ENCODE data around the gene NHLRC1. TPM values are rescaled to one million over a fixed set of nuclear protein-coding genes. Genes with fewer than 3 reads are reported as not detected.

NHLRC1 gene
- total RNA-seq, 1 experiment from 2014 or later, result not detected

DNA sequence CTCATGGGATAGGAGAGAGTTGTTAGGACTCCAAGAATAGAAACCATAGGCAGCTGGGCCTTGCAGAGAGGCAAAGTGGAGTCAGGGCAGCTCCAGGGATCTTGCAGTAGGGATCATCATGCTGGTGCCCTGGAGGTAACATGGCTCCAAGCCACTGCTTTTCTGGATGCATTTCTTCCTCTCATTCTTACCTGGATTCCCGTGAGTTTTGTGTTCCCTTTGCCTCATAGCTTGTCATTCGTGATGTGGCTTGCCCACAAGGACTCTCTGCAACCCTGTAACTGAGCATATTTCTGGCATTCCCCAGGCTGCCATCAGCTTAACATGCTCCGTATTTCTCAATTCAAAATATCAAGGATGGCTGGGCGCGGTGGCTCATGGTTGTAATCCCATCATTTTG lies 5.3 kb downstream of the NHLRC1 start:
- DNase-seq, result no peak
- Histone ChIP-seq H3K9me3 (replicated peaks) (no peaks in the 10 kb centered on the region), H3K27ac (no peak overlapping the region), H3K4me3 (no peak overlapping the region), H3K4me1 (no peaks in the 10 kb centered on the region), H3K36me3 (no peaks in the 10 kb centered on the region), H3K27me3 (no peaks in the 10 kb centered on the region)

DNA sequence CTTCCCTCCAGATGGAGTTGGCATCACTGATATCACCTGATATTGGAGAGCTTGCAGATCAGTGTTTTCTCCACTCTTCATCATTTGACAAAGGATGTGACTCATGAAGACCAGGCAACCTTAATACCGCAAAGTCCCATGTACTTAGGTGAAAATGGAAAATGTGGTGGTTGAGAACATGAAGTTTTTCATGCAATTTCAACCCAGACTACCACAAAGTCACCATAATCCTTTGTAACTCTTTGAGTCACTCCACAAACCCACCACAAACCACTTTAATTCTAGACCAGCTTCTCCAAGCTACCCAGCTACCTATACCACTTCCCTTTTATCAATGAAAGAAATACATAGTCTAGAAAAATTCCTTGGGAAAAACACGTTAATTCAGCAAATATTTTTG lies 7.1 kb downstream of the NHLRC1 start:
- H3K4me1 ChIP-seq, result no peaks in the 10 kb centered on the region
- no peaks in the 10 kb centered on the region for H3K27me3 ChIP-seq
- no peak overlapping the region for H3K27ac ChIP-seq
- DNase-seq, result no peak
- no peaks in the 10 kb centered on the region for H3K9me3 ChIP-seq (replicated peaks)
- no peaks in the 10 kb centered on the region for H3K36me3 ChIP-seq
- no peak overlapping the region for H3K4me3 ChIP-seq

DNA sequence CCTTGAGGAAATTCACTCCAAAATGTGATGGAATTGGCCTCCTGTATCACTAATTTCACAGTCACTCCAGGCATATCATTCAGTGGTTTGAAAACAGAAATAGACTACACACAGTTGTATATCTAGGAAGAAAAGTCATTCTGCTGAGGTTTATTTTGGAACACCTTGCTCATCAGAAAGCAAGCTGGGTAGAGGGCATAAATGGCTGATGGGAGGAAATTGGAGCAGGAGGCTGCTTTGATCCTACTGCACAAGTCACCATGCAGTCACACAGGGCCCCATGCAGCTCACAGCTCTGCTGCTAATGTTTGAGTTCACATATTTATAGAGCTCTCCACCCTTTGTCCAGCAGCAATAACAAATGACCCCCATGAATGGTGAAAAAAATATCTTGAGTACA lies 12.3 kb downstream of the NHLRC1 start:
- Histone ChIP-seq H3K36me3 (no peaks in the 10 kb centered on the region), H3K4me3 (no peak overlapping the region), H3K9me3 (replicated peaks) (no peaks in the 10 kb centered on the region), H3K27me3 (no peaks in the 10 kb centered on the region), H3K27ac (no peak overlapping the region), H3K4me1 (no peaks in the 10 kb centered on the region)
- DNase-seq, result no peak

DNA sequence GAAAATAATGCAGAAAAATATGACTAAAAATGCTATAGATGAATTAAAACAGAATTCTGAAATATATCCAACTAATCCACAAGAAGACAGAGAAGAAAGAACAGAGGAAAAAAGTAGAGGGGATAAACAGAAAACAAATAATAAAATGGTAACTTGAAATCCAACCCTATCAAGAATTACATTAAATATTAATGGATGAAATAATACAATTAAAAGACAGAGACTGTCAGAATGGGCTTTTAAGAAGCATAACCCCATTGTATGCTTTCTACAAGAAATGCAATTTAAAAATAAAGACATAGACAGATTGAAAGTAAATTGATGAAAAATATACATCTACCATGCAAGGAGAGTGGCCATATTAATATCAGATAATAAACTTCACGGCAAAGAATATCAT lies 15.4 kb downstream of the NHLRC1 start:
- no peak for DNase-seq
- Histone ChIP-seq H3K27ac (no peak overlapping the region), H3K9me3 (replicated peaks) (no peaks in the 10 kb centered on the region)

DNA sequence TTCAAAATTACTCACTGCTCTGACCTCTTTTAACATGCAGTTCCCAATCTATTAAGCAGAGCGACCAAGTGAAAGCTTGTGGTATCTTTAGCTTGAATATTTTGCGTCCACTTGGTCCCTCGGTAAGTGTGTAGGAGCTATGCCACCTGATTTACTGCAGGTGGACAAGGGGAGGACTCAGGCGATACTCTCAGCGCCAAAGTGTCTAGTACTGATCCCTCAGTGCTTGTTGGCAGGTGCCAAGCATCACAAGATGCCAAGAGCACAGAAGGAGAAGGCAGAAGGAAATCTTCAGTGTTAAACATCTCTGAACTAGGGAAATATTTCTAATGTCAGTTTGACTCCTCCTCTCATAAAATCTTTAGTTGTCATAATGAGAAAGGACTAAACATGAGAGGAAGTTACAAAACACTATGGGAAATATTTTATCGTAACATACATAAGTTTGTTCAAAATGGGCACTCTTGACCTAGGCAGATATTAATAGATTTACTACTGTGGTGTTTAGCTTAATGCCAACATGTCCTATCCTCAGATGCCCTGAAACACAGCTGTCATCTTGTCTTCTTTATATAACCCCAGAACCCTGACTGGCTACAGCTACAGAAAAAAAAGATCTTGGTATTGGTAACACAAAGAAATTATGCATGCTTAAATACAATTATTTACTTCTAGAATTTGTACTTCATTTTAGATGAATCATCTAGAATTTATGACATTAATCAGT lies 19.5 kb downstream of the NHLRC1 start:
- H3K27me3 ChIP-seq, result no peaks in the 10 kb centered on the region
- H3K36me3 ChIP-seq, result no peaks in the 10 kb centered on the region
- H3K9me3 ChIP-seq (replicated peaks), result no peaks in the 10 kb centered on the region
- no peak overlapping the region for H3K4me3 ChIP-seq
- no peak overlapping the region for H3K27ac ChIP-seq
- DNase-seq, result no peak
- H3K4me1 ChIP-seq, result no peaks in the 10 kb centered on the region

More for the DNA sequence above, 15.4 kb downstream of the NHLRC1 start:
- Histone ChIP-seq H3K4me3 (no peak overlapping the region), H3K4me1 (no peaks in the 10 kb centered on the region), H3K36me3 (no peaks in the 10 kb centered on the region), H3K27me3 (no peaks in the 10 kb centered on the region)

DNA sequence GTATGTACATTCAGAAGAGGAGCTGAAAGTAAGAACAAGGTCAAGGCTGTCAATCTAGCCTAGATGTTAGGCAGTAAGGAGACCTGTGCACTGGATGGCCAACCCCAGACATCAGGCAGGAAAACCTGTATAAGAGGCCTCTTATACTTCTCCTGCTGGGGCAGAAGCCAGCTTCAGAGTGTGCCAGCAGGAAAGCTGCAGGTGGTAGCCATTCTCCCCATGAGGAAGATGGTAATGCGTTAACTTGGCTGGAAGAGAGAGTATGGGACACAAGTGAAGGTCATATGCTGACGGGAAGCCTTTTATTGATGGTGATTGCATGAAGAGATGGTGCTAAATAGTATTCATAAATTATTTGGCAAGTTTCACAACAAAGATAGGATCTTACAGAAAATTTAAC lies 20.6 kb downstream of the NHLRC1 start:
- H3K9me3 ChIP-seq (replicated peaks), result no peaks in the 10 kb centered on the region
- no peak overlapping the region for H3K27ac ChIP-seq
- no peaks in the 10 kb centered on the region for H3K4me1 ChIP-seq
- DNase-seq, result no peak
- H3K36me3 ChIP-seq, result no peaks in the 10 kb centered on the region
- H3K4me3 ChIP-seq, result no peak overlapping the region
- H3K27me3 ChIP-seq, result no peaks in the 10 kb centered on the region

DNA sequence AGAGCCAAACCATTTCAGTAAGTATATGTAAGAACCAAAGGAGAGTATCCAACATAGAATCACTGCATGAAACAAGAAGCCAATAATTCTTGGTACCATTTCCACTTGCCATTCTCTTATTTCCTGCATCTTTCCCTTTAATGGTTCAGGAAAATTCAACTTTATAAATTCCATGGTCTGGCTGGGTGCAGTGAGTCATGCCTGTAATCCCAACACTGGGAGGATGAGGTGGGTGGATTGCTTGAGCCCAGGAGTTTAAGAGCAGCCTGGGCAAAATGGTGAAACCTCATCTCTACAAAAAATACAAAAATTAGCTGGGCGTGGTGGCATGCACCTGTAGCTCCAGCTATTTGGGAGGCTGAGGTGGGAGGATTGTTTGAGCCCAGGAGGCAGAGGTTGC lies 21.2 kb downstream of the NHLRC1 start:
- H3K9me3 ChIP-seq (replicated peaks), result no peaks in the 10 kb centered on the region
- no peak for DNase-seq
- no peaks in the 10 kb centered on the region for H3K4me1 ChIP-seq
- H3K36me3 ChIP-seq, result no peaks in the 10 kb centered on the region
- H3K27ac ChIP-seq, result no peak overlapping the region
- H3K4me3 ChIP-seq, result no peak overlapping the region
- no peaks in the 10 kb centered on the region for H3K27me3 ChIP-seq

DNA sequence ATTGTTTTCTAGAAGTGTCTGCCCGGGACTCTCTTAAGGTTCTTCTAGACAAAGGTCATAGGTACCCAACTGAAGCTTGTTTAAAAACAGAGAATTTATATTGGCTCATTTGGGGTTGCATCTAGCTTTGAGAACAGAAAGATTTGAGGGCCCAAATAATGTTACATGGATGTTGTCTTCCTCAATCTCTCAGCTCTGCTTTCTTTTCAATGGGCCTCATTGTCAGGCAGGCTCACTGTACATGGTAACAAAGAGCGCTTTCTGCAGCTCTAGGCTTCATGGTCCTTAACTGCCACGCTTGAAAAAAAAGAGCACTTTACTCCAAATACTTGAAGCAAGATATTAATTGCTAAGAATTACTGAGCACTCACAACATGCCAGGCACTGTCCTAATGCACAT lies 22.2 kb downstream of the NHLRC1 start:
- no peak for DNase-seq
- no peak overlapping the region for H3K4me3 ChIP-seq
- H3K36me3 ChIP-seq, result no peaks in the 10 kb centered on the region
- H3K4me1 ChIP-seq, result no peaks in the 10 kb centered on the region
- H3K9me3 ChIP-seq (replicated peaks), result no peaks in the 10 kb centered on the region
- no peak overlapping the region for H3K27ac ChIP-seq
- H3K27me3 ChIP-seq, result no peaks in the 10 kb centered on the region

DNA sequence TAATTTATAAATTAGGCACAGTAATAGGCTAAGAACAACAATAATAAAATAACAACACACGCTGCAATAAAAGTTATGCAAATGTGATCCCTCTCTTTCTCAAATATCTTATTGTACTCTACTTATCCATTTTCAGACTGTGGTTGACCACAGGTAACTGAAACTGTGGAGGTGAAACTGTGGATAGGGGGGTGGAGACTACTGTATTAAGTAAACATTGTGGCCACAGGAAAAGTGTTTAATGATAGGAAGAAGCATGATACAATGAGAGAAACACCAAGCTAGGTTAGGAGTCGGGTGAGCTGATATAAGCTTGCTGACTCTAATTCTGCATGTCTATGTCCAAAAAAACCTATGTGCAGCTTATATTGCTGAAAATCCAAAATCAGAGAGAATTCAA lies 23.0 kb downstream of the NHLRC1 start:
- Histone ChIP-seq H3K27me3 (no peaks in the 10 kb centered on the region), H3K36me3 (no peaks in the 10 kb centered on the region)
- DNase-seq, result no peak

DNA sequence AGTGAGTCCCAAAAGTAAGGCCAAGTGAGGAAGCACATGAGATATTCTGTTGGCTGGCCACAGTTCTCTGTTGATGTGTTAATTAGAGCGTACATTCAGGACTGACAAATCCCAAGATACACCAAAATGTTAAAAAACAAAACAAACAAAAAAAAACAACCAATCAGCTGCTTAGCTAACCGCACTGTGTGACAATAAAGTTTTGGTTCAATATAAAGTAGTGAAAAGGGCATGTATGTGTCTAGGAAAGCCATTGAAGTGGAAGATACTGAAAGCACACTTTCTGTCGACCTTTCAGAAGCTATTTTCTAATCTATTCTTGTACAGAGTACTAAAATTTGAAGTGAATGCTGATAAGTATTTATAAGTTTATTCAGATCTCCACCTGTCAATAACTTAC lies 26.1 kb downstream of the NHLRC1 start:
- H3K36me3 ChIP-seq, result no peaks in the 10 kb centered on the region
- no peak overlapping the region for H3K27ac ChIP-seq
- H3K4me3 ChIP-seq, result no peak overlapping the region
- no peak for DNase-seq
- H3K9me3 ChIP-seq (replicated peaks), result no peaks in the 10 kb centered on the region
- no peaks in the 10 kb centered on the region for H3K27me3 ChIP-seq
- no peaks in the 10 kb centered on the region for H3K4me1 ChIP-seq

More for the DNA sequence above, 23.0 kb downstream of the NHLRC1 start:
- no peaks in the 10 kb centered on the region for H3K9me3 ChIP-seq (replicated peaks)
- H3K4me3 ChIP-seq, result no peak overlapping the region
- H3K4me1 ChIP-seq, result no peaks in the 10 kb centered on the region
- no peak overlapping the region for H3K27ac ChIP-seq

DNA sequence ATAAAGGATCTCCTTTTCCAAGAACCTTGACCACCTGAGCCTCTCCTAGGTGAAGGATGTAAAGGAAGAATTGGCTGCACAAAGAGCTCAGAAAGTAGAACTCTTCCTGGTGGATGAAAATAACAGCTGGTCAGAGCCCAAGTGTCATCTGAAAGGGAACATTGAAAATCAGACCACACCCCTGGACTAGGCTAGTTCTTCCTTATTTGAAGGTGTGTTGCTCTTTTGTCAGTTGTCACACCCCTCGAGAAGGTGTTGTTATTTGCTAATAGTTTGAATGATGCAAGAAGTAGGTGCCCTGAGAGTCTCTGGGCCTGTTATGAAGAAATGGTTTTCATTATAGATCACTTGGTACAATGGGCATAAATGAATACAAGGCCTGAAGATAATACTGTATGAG lies 31.1 kb downstream of the NHLRC1 start:
- H3K9me3 ChIP-seq (replicated peaks), result no peaks in the 10 kb centered on the region
- H3K27ac ChIP-seq, result no peak overlapping the region
- H3K4me3 ChIP-seq, result no peak overlapping the region
- no peaks in the 10 kb centered on the region for H3K36me3 ChIP-seq
- no peaks in the 10 kb centered on the region for H3K27me3 ChIP-seq
- no peak for DNase-seq
- H3K4me1 ChIP-seq, result no peaks in the 10 kb centered on the region

DNA sequence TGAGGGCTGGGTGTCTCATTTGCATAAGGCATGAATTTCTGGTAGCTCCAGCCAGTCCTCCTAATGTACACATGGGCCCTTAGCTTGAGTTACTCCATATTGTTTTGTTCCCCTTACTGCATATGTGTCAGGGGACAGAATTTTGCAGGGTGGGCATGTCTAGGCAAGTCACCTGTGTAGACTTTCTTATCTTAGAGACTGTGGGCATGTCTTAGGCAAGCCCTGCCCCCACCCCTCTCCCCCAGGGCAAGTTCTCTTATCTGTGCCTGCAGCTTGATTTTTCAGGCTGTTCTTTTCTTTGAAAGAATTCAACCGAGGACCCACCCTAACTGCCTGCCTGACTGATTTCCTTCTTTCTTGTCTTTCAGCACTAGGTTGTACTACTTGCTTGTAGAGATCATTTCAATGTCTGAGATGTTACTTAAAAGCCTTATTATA lies 32.1 kb downstream of the NHLRC1 start:
- Histone ChIP-seq H3K27ac (no peak overlapping the region), H3K27me3 (no peaks in the 10 kb centered on the region)
- no peak for DNase-seq

DNA sequence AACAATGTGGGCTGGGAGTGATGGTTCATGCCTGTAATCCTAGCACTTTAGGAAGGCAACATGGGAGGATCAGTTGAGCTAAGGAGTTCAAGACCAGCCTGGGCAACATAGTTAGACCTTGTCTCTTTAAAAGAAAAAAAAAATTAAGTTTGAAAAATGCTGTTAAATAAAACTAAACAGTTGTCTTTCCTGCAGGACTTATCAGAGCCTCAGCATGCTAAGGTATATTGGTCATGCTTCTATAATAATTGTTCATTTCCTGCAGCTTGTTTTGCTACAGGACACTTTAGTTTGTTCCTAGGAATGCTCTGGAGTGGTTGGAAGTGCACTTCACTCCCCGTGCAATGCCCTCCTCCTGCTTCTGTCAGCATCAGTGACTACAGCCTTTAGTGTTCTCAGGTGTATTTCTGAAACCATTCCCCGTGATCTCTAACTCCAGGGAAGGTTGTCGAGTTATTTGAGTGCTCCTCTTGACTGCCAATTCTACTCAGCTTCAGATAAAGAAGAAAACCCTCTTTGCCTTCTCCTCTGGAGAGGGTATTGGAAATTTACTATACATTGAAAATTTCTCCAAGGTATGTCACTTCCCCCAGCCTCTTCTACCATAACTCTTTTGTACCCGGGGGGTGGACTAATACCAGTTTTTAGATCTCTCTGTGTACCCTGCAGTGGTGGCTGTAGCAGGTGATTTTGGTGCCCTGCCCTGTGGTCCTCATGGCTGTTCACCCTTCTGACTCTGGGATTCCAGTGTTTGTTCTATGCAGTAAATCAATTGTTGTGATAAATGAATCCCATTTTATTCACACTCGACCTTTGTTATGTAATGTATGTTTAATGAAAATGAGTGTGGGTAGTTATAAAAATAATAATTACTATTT lies 33.8 kb downstream of the NHLRC1 start:
- Histone ChIP-seq H3K9me3 (replicated peaks) (no peaks in the 10 kb centered on the region), H3K4me1 (no peaks in the 10 kb centered on the region), H3K27ac (no peak overlapping the region), H3K36me3 (no peaks in the 10 kb centered on the region), H3K4me3 (no peak overlapping the region), H3K27me3 (no peaks in the 10 kb centered on the region)
- DNase-seq, result no peak

More for the DNA sequence above, 32.1 kb downstream of the NHLRC1 start:
- Histone ChIP-seq H3K4me1 (no peaks in the 10 kb centered on the region), H3K9me3 (replicated peaks) (no peaks in the 10 kb centered on the region), H3K36me3 (no peaks in the 10 kb centered on the region), H3K4me3 (no peak overlapping the region)

DNA sequence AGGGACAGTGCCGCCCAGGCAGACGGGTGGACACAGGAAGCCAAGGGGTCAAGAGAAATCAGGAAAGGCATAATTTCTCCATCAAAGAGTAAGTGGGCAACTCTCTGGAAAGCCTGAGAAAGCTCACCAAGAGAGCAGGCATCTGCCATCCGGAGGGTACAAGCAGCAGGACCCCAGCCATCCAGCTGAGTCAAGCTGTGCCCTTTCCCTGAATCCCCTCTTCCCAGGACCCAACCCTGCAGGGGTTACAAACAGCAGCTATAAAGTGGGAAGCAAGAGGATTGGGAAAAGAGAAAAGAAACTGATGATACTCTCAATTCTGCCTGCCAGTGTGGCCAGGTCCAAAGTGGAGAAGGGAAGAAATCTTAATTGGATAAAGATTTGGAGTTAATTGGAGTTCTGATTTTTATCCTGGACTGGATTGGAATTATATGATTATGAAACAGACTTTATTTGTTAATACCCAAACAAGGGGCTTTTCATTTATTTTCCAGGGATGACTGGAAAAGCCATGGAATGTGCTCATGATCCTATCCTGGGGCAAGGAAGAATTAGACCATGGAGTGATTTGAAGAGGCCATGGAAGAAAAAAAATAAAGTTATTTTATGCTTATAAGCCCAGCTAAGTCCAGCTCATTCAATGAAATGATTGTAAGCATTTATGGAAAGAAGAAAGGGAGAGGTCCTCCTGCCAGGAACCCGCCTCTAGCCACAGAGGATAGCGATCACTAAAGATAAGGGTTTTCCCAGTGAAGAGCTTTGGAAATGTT lies 34.9 kb downstream of the NHLRC1 start:
- H3K27me3 ChIP-seq, result no peaks in the 10 kb centered on the region
- H3K4me3 ChIP-seq, result no peak overlapping the region
- no peaks in the 10 kb centered on the region for H3K9me3 ChIP-seq (replicated peaks)
- no peaks in the 10 kb centered on the region for H3K36me3 ChIP-seq
- no peak overlapping the region for H3K27ac ChIP-seq
- H3K4me1 ChIP-seq, result no peaks in the 10 kb centered on the region
- no peak for DNase-seq
